K562 (cell line): ENCODE data around the gene PGF. TPM values are rescaled to one million over a fixed set of nuclear protein-coding genes. Genes with fewer than 3 reads are reported as not detected.

ENCODE experiments used
- ATAC-seq: fragments of 200-7000 bp; cut with Tn5 transposase; 3 replicates; pipeline ENCODE4 v1.9.1; 2020; ENCODE audit warnings: moderate library complexity
- BruUV-seq: library from RNA; stranded (reverse); fragments of 400-500 nt; replicated peaks from 2 replicates; lab custom pipeline; 2021; lab: Mats Ljungman, UMichigan
- CTCF ChIA-PET: fragments of 300-600 bp; formaldehyde crosslinking; extraction: SDS; loops from one replicate; lab custom pipeline; 2021; ENCODE audit warnings: low intra/inter-chr PET ratio; lab: Yijun Ruan, JAX
- POLR2A ChIA-PET: fragments of 300-600, 350-650 bp; sonication (Branson Sonifier 250); formaldehyde crosslinking; extraction: SDS; loops from one replicate; lab custom pipeline; 2021; ENCODE audit warnings: antibody characterized with exemption, inconsistent platforms; lab: Yijun Ruan, JAX
- DNase-seq, 4 experiments: peaks; one replicate each; pipeline versions ENCODE4 v3.0.0 to v3.0.0-alpha.2; 2011 to 2018; ENCODE audit warnings: low spot score in 3 of 4, mixed read lengths in 3 of 4; ENCODE audit errors: extremely low read depth in 1 of 4
- FAIRE-seq: peaks from 2 replicates; lab custom pipeline; 2011; peaks lifted over from hg19 to GRCh38; lab: Jason Lieb, UNC
- H2AFZ ChIP-seq: 2 replicates; pipeline ENCODE4 v1.6.0; 2011; ENCODE audit warnings: low read depth, low read length, control low read depth, inconsistent platforms
- H3K27ac ChIP-seq: fragments of 200-600 bp; 3 replicates; pipeline ENCODE4 v1.8.0; 2011; ENCODE audit warnings: low read depth, mild to moderate bottlenecking, control low read depth, inconsistent platforms, low read length, moderate library complexity, mixed read lengths; ENCODE audit errors: extremely low read depth
- H3K27me3 ChIP-seq, 2 experiments: fragments of 300-600 bp in 1 of 2; 2 replicates in 1 of 2; 3 replicates in 1 of 2; pipeline versions ENCODE4 v1.6.0 to v1.8.0; 2011; ENCODE audit warnings: inconsistent platforms in 2 of 2, low read length in 2 of 2, mild to moderate bottlenecking in 1 of 2, mixed read lengths in 1 of 2, moderate library complexity in 1 of 2; ENCODE audit not compliant: control insufficient read depth in 2 of 2, insufficient read depth in 2 of 2
- H3K36me3 ChIP-seq: fragments of 300-600 bp; 3 replicates; pipeline ENCODE4 v1.8.0; 2011; ENCODE audit warnings: mild to moderate bottlenecking, low read length, inconsistent platforms; ENCODE audit not compliant: control insufficient read depth, insufficient read depth
- H3K4me1 ChIP-seq, 2 experiments: fragments of 200-600 bp in 1 of 2; replicated peaks in 1 of 2; 2 replicates in 1 of 2; 3 replicates in 1 of 2; pipeline versions ENCODE4 v1.5.1 to v1.8.0; 2011; ENCODE audit warnings: inconsistent platforms in 2 of 2, low read length in 2 of 2, mild to moderate bottlenecking in 1 of 2, mixed read lengths in 1 of 2, moderate library complexity in 1 of 2; ENCODE audit not compliant: control insufficient read depth in 2 of 2, insufficient read depth in 2 of 2
- H3K4me2 ChIP-seq: 2 replicates; pipeline ENCODE4 v1.6.1; 2011; ENCODE audit warnings: low read length, control low read depth, inconsistent platforms, mixed read lengths; ENCODE audit not compliant: insufficient read depth
- H3K4me3 ChIP-seq: fragments of 200-600 bp; sonication (generic), shearing (Covaris generic); 2 replicates; pipeline ENCODE4 v1.5.1; 2016; ENCODE audit warnings: control low read depth, inconsistent platforms
- H3K79me2 ChIP-seq: fragments of 200-600 bp; 3 replicates; pipeline ENCODE4 v1.8.0; 2011; ENCODE audit warnings: low read length, inconsistent platforms; ENCODE audit not compliant: control insufficient read depth, insufficient read depth
- H3K9ac ChIP-seq, 2 experiments: 2 replicates each; pipeline versions ENCODE4 v1.6.0 to v1.6.1; 2011; ENCODE audit warnings: low read depth in 2 of 2, low read length in 2 of 2, control low read depth in 1 of 2, inconsistent platforms in 1 of 2, mild to moderate bottlenecking in 1 of 2, mixed read lengths in 1 of 2; ENCODE audit not compliant: insufficient read depth in 1 of 2
- H3K9me1 ChIP-seq: one replicate; pipeline ENCODE4 v1.6.0; 2011; ENCODE audit warnings: inconsistent platforms, mild to moderate bottlenecking, low read length, moderate library complexity; ENCODE audit not compliant: control insufficient read depth, insufficient read depth
- H3K9me3 ChIP-seq: replicated peaks from 2 replicates; pipeline ENCODE4 v1.5.1; 2011; ENCODE audit warnings: low read depth, low read length, inconsistent platforms; ENCODE audit not compliant: control insufficient read depth, insufficient read depth
- H4K20me1 ChIP-seq: replicated peaks from 2 replicates; pipeline ENCODE4 v1.6.1; 2011; ENCODE audit warnings: low read length, inconsistent platforms, mixed read lengths; ENCODE audit not compliant: control insufficient read depth, insufficient read depth
- ARID2 ChIP-seq: fragments of 450-650 bp; IDR thresholded peaks from 2 replicates; pipeline ENCODE4 v1.6.1; 2017; ENCODE audit warnings: antibody characterized with exemption, mild to moderate bottlenecking
- FOXA1 ChIP-seq: fragments of 450-650 bp; IDR thresholded peaks from 2 replicates; pipeline ENCODE4 v1.6.1; 2016; ENCODE audit warnings: mild to moderate bottlenecking, borderline replicate concordance
- PBX2 ChIP-seq, 2 experiments: IDR thresholded peaks in 1 of 2; conservative IDR thresholded peaks in 1 of 2; 2 replicates each; pipeline ENCODE4 v1.6.1; 2016; ENCODE audit warnings: low read depth in 2 of 2, mild to moderate bottlenecking in 1 of 2, missing compliant biosample characterization in 1 of 2, missing genetic modification characterization in 1 of 2, moderate library complexity in 1 of 2
- SLC30A9 ChIP-seq: fragments of 250-450 bp; sonication (Bioruptor Pico); IDR thresholded peaks from 2 replicates; pipeline ENCODE4 v1.8.0; 2022; ENCODE audit warnings: mild to moderate bottlenecking, moderate library complexity
- TCF3 ChIP-seq: sonication (generic); formaldehyde crosslinking; IDR thresholded peaks from 2 replicates; pipeline ENCODE4 v1.4.0; 2020; ENCODE audit warnings: mild to moderate bottlenecking, missing genetic modification reagents
- WGBS: fragments of 100-300 bp; shearing (Covaris generic); methylation state at CpG from one replicate; pipeline ENCODE4 v1.1.6; 2016; ENCODE audit warnings: low coverage, mixed read lengths; ENCODE audit not compliant: insufficient coverage; ENCODE audit errors: missing lambda C conversion rate; 5-methylcytosine and 5-hydroxymethylcytosine counted together
- in situ Hi-C: fragments of 300-500 bp; cut with MboI; formaldehyde crosslinking; loops from 4 replicates; pipeline ENCODE4 v1.15.0; 2018; ENCODE audit warnings: inconsistent platforms, mixed read lengths
- intact Hi-C: fragments of 100-400 bp; cut with micrococcal nuclease; formaldehyde crosslinking; loops from 2 replicates; pipeline ENCODE4 v1.14.2; 2022
- polyA plus RNA-seq, 8 experiments: library from polyadenylated mRNA; depleted of rRNA in 4 of 8; stranded (reverse) in 5 of 8; unstranded in 3 of 8; fragments of >200 nt; fragmentation: Nextera tagmentation in 2 of 8; fragmentation: Illumina TruSeq in 1 of 8; extraction: Ambion mirVana in 2 of 8; extraction: Trizol in 1 of 8; gene quantifications; 2 replicates each; pipeline versions ENCODE4 v1.2.1 to v1.2.3, GENCODE V29; 2011 to 2014; ENCODE audit warnings: inconsistent platforms in 1 of 8, missing spikeins in 1 of 8
- total RNA-seq, 7 experiments: library from RNA; depleted of rRNA in 6 of 7; stranded (reverse); fragments of >200 nt in 6 of 7; fragmentation: Illumina TruSeq in 2 of 7; extraction: Trizol in 2 of 7; gene quantifications; 2 replicates each; pipeline versions ENCODE4 v1.2.1 to v1.2.3, GENCODE V29; 2011 to 2021; ENCODE audit warnings: low replicate concordance in 1 of 7
- TF ChIP-seq, protein P1 (sequence below): fragments of 250-450 bp; sonication (Bioruptor Pico); IDR thresholded peaks from 2 replicates; pipeline ENCODE4 v1.5.0; 2021; ENCODE audit warnings: mild to moderate bottlenecking, borderline replicate concordance
- TF ChIP-seq, protein P2 (sequence below): fragments of 150-350 bp; IDR thresholded peaks from 2 replicates; pipeline ENCODE4 v1.6.1; 2014; ENCODE audit warnings: low read depth, mild to moderate bottlenecking, low read length, borderline replicate concordance
- TF ChIP-seq, protein P3 (sequence below): fragments of 450-650 bp; IDR thresholded peaks from 2 replicates; pipeline ENCODE4 v1.6.1; 2018; ENCODE audit not compliant: partially characterized antibody

The PGF gene
- total and polyA plus RNA-seq, 9 of the 15 experiments (the other 6 are each of a cell fraction or from before 2014, with no cell fraction given): 0.04 to 0.44 (median 0.18) TPM

DNA sequence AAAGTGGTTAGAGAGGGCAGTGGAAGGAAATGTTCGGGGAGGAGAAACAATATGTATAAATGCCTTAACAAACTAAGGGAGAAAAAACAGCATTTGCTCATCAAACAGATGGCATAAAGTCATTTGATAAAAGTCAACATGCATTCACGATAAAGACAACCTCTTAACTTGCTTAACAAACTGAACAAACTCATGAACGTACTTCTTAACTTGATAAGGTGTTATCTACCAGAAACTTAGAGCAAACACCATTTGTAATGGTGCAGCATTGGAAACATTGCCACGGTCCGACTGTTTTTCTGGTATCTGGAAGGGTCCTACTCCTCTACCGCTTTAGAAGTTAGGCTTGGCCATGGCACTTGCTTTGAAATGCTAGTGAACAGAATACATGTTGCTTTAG lies 28.2 kb downstream of the PGF start:
- ATAC-seq (0 out of 3 replicates have a peak, but pooled peaks have one; percentile 5), DNase-seq (peak in 1 of 4 experiments; percentile 49), FAIRE-seq (peak; percentile 68)
- peak overlapping the region; percentile 73 for H2AFZ ChIP-seq
- in situ Hi-C loops: no loop called here
- H3K4me3 ChIP-seq: no peak overlapping the region
- no peaks in the 10 kb centered on the region for H3K9me3 ChIP-seq
- H3K4me2 ChIP-seq: peak overlapping the region; percentile 56
- H3K27ac ChIP-seq: no peak overlapping the region; the same call in 1 of the 3 replicates
- POLR2A ChIA-PET: interaction anchor here (0.5 kb wide), 1 partner anchor 19 kb away, joined by 3 read pairs; no protein-coding TSS in a partner anchor
- H3K9ac ChIP-seq: peak overlapping the region in 1 of 2 experiments; percentile 30; a peak in 2 of 4 replicates
- 0% methylated on average over 6 of the region's 6 CpGs for WGBS
- H3K9me1 ChIP-seq: no peaks in the 10 kb centered on the region
- no peaks in the 10 kb centered on the region; the same call in 2 of the 3 replicates for H3K79me2 ChIP-seq
- peaks cover 14 to 28% of the 10 kb centered on the region in 2 experiments; a peak in 4 of 5 replicates for H3K4me1 ChIP-seq
- H3K27me3 ChIP-seq: no peaks in the 10 kb centered on the region
- intact Hi-C loops: no loop called here
- H3K36me3 ChIP-seq: no peaks in the 10 kb centered on the region
- H4K20me1 ChIP-seq: no peaks in the 10 kb centered on the region
- no TSS peak for BruUV-seq
- CTCF ChIA-PET: no interaction called here
- TF ChIP-seq TCF3 (CRISPR knock-in tag) (peak; percentile 80), ARID2 (no peak), PBX2 (CRISPR knock-in tag; IDR thresholded peaks at IDR 0.05; ENCODE audit: low read depth) (no peak), PBX2 (tag; conservative IDR thresholded peaks at IDR 0.05; ENCODE audit: low read depth) (no peak), SLC30A9 (CRISPR knock-in tag) (no peak), FOXA1 (0 out of 2 replicates have a peak, but pooled peaks have one; percentile 40)
- TF ChIP-seq, protein P1, sequence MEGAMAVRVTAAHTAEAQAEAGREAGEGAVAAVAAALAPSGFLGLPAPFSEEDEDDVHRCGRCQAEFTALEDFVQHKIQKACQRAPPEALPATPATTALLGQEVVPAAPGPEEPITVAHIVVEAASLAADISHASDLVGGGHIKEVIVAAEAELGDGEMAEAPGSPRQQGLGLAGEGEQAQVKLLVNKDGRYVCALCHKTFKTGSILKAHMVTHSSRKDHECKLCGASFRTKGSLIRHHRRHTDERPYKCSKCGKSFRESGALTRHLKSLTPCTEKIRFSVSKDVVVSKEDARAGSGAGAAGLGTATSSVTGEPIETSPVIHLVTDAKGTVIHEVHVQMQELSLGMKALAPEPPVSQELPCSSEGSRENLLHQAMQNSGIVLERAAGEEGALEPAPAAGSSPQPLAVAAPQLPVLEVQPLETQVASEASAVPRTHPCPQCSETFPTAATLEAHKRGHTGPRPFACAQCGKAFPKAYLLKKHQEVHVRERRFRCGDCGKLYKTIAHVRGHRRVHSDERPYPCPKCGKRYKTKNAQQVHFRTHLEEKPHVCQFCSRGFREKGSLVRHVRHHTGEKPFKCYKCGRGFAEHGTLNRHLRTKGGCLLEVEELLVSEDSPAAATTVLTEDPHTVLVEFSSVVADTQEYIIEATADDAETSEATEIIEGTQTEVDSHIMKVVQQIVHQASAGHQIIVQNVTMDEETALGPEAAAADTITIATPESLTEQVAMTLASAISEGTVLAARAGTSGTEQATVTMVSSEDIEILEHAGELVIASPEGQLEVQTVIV (CRISPR knock-in tag): no peak
- TF ChIP-seq, protein P2, sequence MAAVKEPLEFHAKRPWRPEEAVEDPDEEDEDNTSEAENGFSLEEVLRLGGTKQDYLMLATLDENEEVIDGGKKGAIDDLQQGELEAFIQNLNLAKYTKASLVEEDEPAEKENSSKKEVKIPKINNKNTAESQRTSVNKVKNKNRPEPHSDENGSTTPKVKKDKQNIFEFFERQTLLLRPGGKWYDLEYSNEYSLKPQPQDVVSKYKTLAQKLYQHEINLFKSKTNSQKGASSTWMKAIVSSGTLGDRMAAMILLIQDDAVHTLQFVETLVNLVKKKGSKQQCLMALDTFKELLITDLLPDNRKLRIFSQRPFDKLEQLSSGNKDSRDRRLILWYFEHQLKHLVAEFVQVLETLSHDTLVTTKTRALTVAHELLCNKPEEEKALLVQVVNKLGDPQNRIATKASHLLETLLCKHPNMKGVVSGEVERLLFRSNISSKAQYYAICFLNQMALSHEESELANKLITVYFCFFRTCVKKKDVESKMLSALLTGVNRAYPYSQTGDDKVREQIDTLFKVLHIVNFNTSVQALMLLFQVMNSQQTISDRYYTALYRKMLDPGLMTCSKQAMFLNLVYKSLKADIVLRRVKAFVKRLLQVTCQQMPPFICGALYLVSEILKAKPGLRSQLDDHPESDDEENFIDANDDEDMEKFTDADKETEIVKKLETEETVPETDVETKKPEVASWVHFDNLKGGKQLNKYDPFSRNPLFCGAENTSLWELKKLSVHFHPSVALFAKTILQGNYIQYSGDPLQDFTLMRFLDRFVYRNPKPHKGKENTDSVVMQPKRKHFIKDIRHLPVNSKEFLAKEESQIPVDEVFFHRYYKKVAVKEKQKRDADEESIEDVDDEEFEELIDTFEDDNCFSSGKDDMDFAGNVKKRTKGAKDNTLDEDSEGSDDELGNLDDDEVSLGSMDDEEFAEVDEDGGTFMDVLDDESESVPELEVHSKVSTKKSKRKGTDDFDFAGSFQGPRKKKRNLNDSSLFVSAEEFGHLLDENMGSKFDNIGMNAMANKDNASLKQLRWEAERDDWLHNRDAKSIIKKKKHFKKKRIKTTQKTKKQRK: no peak
- TF ChIP-seq, protein P3, sequence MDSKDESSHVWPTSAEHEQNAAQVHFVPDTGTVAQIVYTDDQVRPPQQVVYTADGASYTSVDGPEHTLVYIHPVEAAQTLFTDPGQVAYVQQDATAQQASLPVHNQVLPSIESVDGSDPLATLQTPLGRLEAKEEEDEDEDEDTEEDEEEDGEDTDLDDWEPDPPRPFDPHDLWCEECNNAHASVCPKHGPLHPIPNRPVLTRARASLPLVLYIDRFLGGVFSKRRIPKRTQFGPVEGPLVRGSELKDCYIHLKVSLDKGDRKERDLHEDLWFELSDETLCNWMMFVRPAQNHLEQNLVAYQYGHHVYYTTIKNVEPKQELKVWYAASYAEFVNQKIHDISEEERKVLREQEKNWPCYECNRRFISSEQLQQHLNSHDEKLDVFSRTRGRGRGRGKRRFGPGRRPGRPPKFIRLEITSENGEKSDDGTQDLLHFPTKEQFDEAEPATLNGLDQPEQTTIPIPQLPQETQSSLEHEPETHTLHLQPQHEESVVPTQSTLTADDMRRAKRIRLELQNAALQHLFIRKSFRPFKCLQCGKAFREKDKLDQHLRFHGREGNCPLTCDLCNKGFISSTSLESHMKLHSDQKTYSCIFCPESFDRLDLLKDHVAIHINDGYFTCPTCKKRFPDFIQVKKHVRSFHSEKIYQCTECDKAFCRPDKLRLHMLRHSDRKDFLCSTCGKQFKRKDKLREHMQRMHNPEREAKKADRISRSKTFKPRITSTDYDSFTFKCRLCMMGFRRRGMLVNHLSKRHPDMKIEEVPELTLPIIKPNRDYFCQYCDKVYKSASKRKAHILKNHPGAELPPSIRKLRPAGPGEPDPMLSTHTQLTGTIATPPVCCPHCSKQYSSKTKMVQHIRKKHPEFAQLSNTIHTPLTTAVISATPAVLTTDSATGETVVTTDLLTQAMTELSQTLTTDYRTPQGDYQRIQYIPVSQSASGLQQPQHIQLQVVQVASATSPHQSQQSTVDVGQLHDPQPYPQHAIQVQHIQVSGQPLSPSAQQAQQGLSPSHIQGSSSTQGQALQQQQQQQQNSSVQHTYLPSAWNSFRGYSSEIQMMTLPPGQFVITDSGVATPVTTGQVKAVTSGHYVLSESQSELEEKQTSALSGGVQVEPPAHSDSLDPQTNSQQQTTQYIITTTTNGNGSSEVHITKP: peak; percentile 37
